HG02870 (cell line): ENCODE data around the gene CLIC3.
"Not testable (repeated sequence)": the region's sequence is repeated elsewhere in the genome, so short reads cannot be mapped to it uniquely, and the experiment has no call there.

Experiments used
- ATAC-seq: cut with Tn5 transposase; IDR thresholded peaks from one replicate; pipeline ENCODE4 v1.9.1; 2021; ENCODE audit warnings: mild to moderate bottlenecking, moderate library complexity; ENCODE audit not compliant: unreplicated experiment

CLIC3 gene

DNA sequence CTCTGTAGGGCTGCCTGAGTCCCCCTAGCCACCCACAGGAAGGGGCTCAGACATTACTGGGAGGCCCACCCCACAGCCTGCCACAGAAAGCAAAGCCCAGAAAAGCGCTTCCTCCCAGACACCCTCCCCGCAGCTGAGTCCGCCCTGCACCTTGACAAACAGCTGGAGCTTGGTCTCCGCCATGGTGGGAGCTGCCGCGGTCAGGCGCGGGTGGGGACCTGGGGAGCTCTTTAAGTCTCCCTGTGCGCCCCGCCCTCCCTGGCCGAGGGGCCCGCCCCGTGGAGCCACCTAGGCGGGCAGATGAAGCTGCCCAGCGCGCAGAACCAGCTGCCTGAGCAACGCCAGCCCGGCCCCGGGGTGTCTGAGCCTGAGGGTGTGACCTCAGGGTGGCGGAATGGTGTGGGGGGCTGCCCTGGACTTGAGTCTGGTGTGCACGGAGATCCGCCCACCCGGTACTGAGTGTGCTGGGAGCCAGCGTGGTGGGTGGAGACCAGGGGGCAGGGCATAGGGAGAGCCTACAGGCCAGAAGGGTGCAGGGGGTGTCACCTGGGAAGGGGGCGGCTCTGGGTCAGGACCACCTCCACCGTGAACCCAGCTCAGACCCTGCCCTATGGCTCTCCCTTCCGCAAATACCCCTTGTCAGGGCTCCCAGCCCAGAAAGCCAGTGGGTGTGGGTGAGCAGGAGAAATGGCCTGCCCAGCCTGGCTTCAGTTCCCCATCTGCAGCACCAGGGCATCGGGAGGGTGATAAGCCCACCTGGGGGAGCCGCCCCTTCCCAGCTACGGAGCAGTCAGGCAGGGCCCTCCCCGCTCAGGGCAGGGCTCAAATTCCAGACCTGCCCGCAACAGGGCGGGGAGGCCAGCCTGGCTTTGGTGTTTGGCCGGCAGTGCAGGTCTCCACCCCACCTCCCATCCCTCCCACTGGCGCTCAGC is at the start of gene CLIC3:
Gene CLIC3, minus strand, starts transcription at position 208 of the 932 bp plus-strand sequence. Its CDS starts 25 bp downstream, at position 183.
- ATAC-seq = no peak

DNA sequence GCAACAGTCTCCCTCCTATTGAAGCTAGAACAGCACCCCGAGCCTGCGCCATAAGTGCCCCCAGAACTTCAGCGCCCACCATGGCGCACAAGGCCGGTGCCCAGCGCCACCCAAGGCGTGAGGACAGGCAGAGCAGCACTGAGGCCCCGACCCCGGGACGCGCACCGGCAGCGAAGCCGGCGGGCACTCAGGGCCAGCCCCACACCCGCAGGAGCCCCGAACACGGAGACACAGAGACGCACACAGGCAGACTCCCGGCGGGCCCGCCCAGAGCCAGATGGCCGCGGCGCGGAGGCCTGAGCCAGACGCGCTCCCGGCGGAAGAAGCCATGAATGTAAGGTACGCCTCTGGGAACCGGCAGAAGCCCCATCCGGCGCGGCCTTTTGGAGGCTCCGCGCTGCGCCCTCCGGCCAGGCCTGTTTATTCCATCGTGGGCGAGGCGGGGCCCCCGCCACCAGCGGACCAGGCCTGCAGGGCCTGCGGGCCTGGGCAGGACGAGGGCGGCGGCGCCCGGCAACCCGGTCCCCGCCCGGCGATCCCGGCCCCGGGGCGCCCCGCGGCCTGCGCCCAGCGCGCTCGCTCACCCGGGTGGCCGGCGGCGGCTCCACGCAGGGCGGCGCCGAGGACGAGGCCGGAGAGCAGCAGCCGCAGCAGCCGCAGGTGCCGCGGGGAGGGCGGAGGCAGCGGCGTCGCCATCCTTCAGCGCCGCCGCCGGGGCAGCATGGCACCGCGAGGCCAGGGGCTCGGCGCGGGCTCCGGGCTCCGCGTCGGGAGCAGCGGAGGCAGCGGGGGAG is 49.1 kb upstream of the CLIC3 start:
- no peak for ATAC-seq

- no peak for ATAC-seq
Observed at GRCh38 chr9:137044502-137045177, 48.3 kb upstream of the CLIC3 start.

GRCh38 chr9:137044037-137044436 is 47.7 kb upstream of the CLIC3 start:
- no peak for ATAC-seq

DNA sequence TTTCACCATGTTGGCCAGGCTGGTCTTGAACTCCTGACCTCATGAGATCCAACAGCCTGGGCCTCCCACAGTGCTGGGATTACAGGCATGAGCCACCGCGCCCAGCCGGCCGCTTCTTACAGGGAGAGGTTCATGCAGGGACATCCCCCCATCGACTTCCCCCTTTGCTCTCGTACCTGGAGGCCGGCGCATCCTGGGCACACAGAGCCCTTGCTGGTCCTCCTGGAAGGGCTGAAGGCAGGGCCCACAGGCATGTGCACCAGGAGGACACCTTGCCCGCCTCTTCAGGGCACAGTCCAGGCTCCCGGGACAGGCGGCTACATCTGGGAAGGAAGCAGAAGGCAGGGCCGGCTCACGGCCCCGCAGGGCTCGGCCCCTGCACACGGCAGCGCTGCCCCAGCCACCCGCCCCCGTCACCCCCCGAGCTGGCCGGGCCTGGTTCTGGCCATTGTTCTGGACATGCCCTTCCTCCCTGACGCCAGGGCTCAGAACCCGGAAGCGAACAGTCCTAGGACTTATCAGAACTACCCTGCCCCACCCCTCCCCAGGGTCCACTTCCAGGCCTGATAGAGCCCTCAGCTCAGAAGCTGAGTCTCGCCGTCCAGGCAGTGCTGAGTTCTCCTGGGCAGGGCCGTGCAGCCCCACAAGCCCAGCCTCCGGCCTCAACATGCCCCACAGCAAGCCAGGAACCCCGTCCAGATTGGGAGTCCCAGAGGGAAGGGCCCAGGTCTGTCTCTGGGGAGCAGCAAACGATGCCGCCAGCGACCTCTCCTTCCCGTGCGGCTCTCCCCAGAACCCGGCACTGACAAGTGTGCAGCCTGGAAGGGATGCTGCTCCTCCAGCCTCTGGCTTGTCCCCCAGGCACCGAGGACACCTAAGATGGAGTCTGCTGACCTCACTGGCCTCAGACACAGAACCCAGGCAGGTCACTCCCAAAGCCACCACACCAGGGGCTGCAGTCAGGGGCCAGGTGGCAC is 46.7 kb upstream of the CLIC3 start:
- ATAC-seq = no peak

GRCh38 chr9:137041124-137041523 is 44.8 kb upstream of the CLIC3 start:
- no peak for ATAC-seq

GRCh38 chr9:137040568-137040967 is 44.2 kb upstream of the CLIC3 start:
- no peak for ATAC-seq

- ATAC-seq = no peak
Observed at GRCh38 chr9:137039611-137040366, 43.4 kb upstream of the CLIC3 start.

- ATAC-seq = no peak
Observed at GRCh38 chr9:137038916-137039315, 42.5 kb upstream of the CLIC3 start.

DNA sequence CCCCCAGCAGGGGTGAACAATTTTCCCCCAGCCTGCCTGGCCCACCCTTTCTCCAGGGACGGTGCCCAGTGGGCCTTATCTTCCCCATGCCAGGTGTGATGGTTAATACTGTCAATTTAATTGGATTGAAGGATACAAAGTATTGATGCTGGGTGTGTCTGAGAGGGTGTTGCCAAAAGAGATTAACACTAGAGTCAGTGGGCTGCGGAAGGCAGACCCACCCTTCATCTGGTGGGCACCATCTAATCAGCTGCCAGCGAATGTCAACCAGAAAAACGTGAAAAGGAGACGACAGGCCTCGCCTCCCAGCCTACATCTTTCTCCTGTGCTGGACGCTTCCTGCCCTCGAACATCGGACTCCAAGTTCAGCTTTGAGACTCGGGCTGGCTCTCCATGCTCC is 41.1 kb upstream of the CLIC3 start:
- no peak for ATAC-seq

DNA sequence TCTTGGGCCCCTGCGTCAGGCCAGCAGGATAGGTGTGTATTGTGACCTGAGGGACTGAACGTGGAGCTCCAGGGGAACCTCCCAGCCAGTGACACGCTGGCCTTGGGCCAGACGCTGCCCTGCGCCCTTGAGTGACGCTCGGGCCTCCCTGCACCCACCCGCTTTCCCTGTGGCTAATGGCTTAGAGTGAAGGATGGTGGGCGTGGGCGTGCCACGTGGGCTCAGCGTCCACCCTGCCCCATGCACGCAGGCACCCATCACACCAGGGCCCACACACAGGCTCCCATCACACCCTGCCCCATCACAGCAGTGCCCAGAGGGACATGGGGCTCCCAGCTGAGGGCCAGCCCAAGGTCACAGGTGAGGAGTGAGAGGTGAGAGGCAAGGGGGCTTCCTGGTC is 40.7 kb upstream of the CLIC3 start:
- no peak for ATAC-seq

DNA sequence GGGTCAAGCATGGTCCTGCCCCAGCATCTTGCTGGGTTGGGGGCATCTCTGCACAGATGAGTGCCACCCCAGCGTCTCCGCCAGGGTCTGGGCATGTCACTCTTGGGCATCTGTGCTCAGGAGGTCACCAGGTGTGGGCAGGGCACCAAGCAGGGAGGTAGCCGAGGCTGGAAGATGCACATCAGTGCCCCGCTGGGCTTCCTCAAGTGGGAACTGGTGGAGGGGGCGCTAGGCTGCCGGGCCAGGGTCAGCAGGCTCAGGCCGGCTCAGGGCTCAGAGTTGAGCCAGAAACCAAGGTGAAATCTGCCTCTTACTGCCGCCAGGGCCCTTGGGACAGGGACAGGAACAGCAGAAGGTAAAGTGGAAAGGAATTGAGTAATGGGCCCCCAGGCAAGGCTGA is 39.6 kb upstream of the CLIC3 start:
- no peak for ATAC-seq

GRCh38 chr9:137035507-137035834 is 39.1 kb upstream of the CLIC3 start:
- no peak for ATAC-seq

- ATAC-seq = no peak
Observed at GRCh38 chr9:137034709-137035506, 38.5 kb upstream of the CLIC3 start.

DNA sequence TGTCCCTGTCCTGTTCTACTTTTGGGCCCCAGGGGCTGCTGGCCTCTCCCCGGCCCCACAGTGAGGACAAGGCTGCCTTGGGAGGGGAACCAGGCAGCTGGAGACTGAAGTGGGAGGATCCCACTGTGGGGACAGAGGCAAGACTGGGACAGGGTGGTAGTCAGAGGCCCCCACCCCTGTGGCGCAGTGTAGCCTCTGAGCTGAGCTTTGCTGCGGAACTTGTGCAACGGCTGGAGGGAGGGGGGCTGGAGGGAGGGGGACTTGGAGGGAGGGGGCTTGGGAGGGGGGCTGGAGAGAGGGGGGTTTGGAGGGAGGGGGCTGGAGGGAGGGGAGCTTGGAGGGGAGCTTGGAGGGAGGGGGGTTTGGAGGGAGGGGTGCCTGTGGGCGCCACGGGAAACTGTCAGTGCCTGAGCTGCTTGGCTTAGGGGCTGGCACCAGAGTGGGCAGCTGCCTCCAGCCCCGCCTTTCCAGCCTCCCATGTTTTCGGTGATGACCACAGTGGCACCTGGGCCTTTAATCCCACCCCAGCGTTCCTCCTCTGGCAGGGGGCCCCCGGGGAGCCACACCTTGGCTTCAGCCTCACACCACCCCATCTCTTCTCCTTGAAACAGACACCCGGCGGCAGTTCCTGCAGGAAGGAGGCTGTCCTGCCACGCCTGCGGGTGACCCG is 37.8 kb upstream of the CLIC3 start:
- ATAC-seq = no peak

DNA sequence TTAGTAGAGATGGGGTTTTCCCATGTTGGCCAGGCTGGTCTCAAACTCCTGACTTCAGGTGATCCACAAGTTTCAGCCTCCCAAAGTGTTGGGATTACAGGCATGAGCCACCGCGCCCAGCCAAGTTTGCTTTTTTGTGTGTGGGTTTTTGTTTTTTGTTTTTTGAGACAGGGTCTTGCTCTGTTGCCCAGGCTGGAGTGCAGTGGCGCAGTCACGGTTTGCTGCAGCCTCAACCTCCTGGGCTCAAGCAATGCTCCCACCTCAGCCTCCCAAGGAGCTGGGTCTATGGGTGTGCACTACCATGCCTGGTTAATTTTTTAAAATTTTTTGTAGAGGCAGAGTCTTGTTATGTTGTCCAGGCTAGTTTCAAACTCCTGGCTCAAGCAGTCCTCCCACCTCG is 37.1 kb upstream of the CLIC3 start:
- ATAC-seq = not testable (repeated sequence)

GRCh38 chr9:137032858-137033257 is 36.5 kb upstream of the CLIC3 start:
- no peak for ATAC-seq
